ENCODE data around the gene HBM.
A peak's percentile ranks its signal among the peaks of the same experiment; 100 is the strongest.
"Not testable (repeated sequence)": the region's sequence is repeated elsewhere in the genome, so short reads cannot be mapped to it uniquely, and the experiment has no call there.

HBM gene

GRCh38 chr16:165539-166374, at the start of gene HBM:
Gene HBM (plus strand): TSS chr16:165978. CDS start chr16:165998, 20 bp downstream.
- DNase-seq, result no peak

DNA sequence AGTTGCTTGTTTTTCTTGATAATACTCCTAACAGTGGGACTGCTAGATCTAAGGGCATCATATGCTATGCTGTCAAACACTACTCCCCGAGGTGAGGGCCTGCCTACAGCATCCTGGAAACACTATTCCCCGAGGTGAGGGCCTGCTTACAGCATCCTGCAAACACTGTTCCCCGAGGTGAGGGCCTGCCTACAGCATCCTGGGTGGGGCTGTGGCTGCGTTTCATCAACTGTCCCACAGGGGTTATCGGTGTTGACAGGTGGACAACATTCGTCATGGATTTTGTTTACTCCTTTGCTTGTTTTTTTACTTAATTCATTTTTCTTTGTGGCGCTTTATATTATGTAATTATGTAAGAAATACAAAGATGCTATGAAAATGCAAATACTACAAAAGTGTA, 49.8 kb upstream of the HBM start:
- DNase-seq, result no peak

GRCh38 chr16:117379-118365, 48.1 kb upstream of the HBM start:
- peak; percentile 45 for DNase-seq

DNA sequence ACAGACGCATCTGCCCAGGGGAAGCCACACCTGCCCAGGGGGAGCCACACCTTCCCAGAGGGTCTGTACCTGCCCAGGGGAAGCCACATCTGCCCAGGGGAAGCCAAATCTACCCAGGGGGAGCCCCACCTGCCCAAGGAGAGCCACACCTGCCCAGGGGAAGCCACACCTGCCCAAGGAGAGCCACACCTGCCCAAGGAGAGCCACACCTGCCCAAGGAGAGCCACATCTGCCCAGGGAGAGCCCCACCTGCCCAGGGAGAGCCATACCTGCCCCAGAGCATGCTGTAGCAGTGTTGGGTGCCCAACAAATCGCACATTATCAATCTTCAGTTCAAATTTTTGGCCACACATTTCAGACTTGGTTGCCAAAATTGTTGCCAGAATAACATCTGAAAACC, 46.9 kb upstream of the HBM start:
- no peak for DNase-seq

GRCh38 chr16:119295-119694, 46.5 kb upstream of the HBM start:
- no peak for DNase-seq

DNA sequence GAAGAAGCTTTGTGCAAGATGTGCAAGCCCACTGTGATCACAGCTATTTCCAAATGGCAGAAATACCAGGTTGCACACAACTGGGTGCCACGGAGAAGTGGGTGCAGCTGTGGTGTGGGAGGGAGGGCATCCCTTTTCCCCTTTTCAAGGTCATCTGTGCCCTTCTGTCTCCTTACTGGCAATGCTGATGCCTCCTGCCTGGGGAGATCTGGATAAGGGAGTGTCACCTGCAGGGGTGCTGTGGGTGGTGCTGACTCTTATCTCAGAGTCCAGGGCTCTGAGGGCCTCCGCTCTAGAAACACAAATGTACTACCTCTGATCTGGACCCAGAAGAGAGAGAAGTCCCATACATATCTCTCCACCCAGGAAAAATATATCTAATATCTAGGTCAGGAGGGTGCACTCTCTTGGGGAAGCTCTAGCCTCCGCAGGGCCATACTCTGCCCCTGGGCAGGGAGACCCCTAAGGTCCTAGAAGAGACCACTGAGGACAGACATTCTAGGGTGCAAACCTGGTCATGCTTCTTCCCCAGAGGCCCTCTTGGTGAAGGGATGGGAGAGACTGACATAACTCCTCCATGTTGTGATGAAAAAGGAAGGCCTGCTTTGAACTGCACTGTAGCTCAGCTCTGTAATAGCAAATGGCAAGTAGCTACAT, 45.8 kb upstream of the HBM start:
- no peak for DNase-seq

- DNase-seq, result no peak
Measured at GRCh38 chr16:120756-121155, 45.0 kb upstream of the HBM start.

GRCh38 chr16:122361-122760, 43.4 kb upstream of the HBM start:
- no peak for DNase-seq

DNA sequence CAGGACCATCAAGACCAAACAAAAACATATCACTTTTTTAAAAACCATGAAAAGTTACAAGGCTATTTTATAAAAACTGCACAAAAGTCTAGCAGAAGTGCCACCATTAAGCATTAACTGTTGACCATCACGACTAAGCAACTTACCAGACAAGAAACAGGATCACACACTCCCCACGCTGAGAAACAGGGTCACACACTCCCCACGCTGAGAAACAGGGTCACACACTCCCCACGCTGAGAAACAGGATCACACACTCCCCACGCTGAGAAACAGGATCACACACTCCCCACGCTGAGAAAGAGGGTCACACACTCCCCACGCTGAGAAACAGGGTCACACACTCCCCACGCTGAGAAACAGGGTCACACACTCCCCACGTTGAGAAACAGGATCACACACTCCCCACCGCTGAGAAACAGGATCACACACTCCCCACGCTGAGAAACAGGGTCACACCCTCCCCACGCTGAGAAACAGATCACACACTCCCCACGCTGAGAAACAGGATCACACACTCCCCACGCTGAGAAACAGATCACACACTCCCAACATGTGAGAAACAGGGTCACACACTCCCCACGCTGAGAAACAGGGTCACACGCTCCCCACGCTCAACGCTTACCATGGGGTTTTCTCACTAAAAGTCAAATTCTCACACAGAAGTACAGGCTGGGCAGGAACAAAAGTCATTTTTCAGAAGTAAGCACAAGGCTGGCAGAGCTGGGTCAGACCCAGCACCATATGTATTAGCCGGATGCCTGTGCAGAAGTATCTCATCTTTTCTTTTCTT, 42.0 kb upstream of the HBM start:
- not testable (repeated sequence) for DNase-seq

DNA sequence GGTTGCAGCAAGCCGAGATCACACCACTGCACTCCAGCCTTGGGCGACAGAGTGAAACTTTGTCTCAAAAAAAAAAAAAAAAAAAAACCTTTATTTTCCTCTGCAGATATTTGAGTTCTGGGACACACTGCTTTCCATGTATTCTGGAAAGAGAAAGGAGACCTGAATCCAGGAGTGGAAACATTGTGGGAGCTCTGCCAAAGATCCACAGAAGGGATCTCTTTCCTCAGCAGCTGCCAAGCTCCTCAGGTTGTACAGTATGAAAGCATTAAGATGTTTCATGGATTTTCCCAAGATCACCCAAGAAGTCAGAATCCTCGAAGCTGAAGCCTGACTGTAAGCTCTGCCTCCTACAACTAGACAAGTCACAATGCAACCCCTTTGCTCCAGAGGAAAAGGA, 40.8 kb upstream of the HBM start:
- DNase-seq, result no peak

GRCh38 chr16:129075-129474, 36.7 kb upstream of the HBM start:
- DNase-seq, result no peak

DNA sequence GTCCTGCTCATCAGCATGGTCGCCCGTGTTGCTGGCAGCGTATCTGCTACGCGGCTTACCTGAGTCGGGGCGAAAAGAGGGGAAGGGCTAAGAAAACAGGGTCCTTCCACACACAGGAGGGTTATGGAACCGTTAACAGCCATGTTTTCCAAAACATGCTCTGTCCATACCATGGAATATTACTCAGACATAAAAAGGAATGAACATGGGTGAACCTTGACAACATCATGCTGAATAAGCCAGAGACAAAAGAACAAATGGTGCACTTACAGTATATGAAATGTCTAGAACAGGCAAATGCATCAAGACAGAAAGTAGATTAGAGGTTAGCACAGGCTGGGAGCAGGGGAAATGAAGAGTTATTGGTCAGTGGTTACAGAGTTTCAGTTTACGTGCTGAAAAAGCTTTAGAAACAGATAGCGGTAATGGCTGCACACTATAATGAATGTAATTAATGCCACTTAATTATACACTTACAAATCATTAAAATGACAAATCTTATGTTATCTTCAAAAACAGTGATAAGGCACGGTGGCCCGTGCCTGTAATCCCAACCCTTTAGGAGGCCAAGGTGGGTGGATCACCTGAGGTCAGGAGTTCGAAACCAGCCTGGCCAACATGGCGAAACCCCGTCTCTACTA, 35.1 kb upstream of the HBM start:
- no peak for DNase-seq

DNA sequence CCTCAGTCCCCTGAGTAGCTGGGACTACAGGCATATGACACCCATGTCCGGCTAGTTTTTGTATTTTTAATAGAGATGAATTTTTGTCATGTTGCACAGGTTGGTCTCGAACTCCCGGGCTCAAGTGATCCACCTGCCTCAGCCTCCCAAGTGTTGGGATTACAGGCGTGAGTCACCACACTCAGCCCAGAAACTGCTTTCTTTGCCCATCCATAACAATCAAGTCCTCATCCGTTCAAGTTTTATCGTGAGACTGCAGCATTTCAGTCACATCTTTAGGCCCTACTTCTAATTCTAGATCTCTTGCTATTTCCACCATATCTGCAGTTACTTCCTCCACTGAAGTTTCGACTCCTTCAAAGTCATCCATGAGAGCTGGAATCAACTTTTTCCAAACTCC, 33.7 kb upstream of the HBM start:
- no peak for DNase-seq

DNA sequence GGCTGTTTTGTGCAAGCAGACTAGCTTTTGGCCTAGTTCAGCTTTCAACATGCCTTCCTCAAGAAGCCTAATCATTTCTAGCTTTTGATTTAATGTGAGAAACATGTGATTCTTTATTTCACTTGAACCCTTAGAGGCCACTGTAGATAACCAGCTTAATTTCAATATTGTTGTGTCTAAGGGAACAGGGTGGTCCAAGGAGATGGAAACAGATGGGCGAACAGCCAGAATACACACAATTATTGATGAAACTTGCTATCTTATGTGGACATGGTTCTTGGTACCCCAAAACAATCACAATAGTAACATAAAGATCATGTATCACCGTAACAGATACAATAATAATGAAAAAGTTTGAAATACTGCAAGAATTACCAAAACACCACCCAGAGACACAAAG, 32.1 kb upstream of the HBM start:
- DNase-seq, result no peak

GRCh38 chr16:138049-138417, 27.7 kb upstream of the HBM start:
- no peak for DNase-seq

- DNase-seq, result no peak
Measured at GRCh38 chr16:140175-140857, 25.5 kb upstream of the HBM start.

- no peak for DNase-seq
Measured at GRCh38 chr16:142405-142967, 23.3 kb upstream of the HBM start.

DNA sequence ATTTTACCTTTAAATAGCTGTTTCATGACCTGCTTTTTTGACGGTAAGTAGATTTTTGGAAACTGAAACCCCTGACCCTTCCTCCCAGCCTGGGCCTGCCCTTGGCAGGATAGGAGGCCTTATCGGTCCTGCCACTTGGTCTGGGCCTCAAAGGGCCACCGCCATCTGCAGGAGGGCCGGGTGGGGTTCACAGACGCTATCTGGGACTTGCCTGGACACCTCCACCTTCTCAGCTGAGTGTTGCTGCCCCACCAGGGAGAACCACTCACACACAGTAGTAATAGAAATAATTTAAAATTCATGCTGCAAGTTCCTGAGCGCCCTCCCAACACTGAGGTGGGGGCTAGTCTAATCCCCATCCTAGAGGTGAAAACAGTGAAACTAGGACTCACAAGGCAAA, 22.7 kb upstream of the HBM start:
- no peak for DNase-seq

DNA sequence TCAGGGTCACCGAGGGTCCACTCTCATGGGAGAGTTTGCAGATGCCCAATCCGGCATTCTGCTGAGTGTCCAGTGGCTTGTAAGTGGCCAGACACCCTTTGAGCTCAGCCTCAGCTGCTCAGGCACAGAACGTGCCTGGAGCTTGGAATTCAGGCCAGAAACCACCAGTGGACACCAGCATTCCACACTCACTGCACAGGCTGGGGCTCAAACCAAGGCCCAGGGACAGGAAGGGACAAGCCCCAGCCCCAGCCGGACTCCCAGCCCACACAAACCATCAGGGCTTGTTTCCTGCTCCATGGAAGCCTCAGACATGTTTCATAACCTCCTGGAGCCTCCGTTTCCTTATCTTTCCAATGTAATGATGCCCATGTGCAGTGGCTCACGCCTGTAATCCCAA, 22.3 kb upstream of the HBM start:
- no peak for DNase-seq

- no peak for DNase-seq
Measured at GRCh38 chr16:144797-145252, 21.0 kb upstream of the HBM start.

- no peak for DNase-seq
Measured at GRCh38 chr16:146646-147045, 19.1 kb upstream of the HBM start.
